Measurements from ENCODE around the gene PTPRN. TPM values are rescaled to one million over a fixed set of nuclear protein-coding genes. Genes with fewer than 3 reads are reported as not detected.

The PTPRN gene
- total and polyA plus RNA-seq, 9 of the 15 experiments (the other 6 are each of a cell fraction or from before 2014, with no cell fraction given) = 0.15 to 2.4 (median 0.43) TPM; not detected in 1

DNA sequence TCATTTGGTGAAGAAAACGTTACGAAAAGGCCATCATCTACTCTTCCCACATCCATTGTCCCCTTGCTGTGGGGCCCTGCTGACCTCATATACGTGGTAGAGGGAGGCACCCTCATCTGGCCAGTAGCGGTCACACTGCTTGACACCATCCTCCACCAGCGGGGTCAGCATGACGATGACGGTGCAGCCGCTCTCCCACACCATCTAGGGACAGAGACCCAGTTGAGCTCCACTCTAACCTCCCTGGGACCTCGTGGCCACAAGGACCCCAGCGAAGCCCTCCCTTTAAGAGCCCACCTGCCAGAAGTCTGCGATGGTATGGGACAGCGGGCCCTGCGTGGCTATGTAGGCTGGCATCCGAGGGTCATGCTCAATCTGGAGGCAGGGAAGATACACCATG is 13.1 kb downstream of the PTPRN start (continued):
- TF ChIP-seq MAFG (tag; conservative IDR thresholded peaks at IDR 0.05) = no peak

DNA sequence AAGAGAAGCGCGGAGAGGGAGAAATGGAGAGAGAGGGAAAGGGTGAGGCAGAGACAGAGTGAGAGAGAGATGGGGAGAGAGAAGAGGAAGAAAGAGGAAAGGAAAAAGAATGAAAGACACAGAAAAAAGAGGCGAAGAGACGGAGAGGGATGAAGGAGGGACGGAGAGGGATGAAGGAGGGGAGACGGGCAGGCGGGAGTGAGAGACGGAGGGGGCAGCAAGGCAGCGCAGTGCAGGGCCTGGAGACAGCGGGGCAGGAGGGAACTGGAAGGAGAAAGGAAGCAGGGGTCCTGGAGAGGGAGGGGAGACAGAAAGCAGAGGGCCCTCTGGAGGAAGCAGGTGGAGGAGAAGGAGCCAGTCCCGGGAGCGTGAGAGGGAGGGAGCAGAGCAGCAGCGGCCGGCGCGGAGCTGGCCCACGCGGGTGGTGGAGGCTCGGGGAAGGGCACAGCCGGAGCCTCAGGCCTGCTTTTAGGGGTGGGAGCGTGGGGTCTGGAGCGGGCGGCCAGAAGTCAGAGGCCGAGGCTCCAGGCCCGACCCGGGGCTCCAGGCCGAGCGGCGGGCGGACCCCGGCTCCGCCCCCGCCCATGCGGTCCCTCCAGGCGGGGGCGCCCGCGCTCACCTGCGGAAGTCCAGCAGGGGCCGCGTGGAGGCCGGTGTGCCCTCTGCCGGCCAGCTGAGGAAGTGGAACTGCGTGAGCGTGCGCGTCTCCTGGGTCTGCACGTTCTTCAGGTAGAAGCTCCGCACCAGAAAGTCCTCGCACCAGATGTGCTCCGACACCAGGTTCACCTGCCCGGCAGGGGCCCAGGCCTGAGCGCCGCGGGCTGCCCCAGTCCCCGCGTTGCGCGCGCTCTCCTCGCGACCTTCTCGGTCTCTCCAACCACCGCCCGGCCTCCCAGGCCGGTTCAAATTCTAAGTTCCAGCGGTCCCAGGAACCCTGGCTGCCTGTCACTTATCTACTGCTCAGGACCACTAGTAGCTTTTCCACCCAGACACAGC is 14.5 kb downstream of the PTPRN start:
- ATAC-seq (peak; percentile 89), DNase-seq (ENCODE audit: extremely low read depth in 1 of 4, low spot score in 3 of 4) (peak; percentile 89 to 93 (median 92)), FAIRE-seq (peak; percentile 35)
- in situ Hi-C loops (cut with MboI) = loop anchor here (5.0 kb wide), 1 partner anchor 122 kb away; the partner anchor contains the start of gene SLC23A3
- no peaks in the 10 kb centered on the region for H4K20me1 ChIP-seq (replicated peaks; ENCODE audit: control insufficient read depth, insufficient read depth, low read length)
- intact Hi-C loops (cut with micrococcal nuclease) = loop anchor here (1.0 to 5.0 kb wide), 3 partner anchors 15 to 67 kb away; partner anchors contain the start of genes ANKZF1, ATG9A and DNAJB2
- no peaks in the 10 kb centered on the region for H3K9me1 ChIP-seq (ENCODE audit: control insufficient read depth, insufficient read depth, low read length)
- H3K4me2 ChIP-seq (ENCODE audit: insufficient read depth, low read length) = peak overlapping the region; percentile 76
- H3K9me3 ChIP-seq (replicated peaks; ENCODE audit: control insufficient read depth, insufficient read depth, low read depth, low read length) = no peaks in the 10 kb centered on the region
- H3K4me3 ChIP-seq = peak overlapping the region; percentile 36
- ChIA-PET CTCF (ENCODE audit: low intra/inter-chr PET ratio) (interaction anchor here (0.6 to 4.2 kb wide), 8 partner anchors 16 to 385 kb away, joined by 3 to 28 read pairs (median 5); partner anchors contain the start of genes DNAJB2, NHEJ1 and TUBA4A), POLR2A (interaction anchor here (0.5 to 1.5 kb wide), 12 partner anchors 9 to 223 kb away, joined by 3 to 6 read pairs (median 4); partner anchors contain the start of genes CNPPD1, PTPRN, TUBA4B and ZFAND2B)
- BruUV-seq (replicated peaks) = no TSS peak
- peaks cover 22 to 57% of the 10 kb centered on the region in 2 experiments; a peak in 4 of 5 replicates for H3K4me1 ChIP-seq (replicated peaks in 1 of 2; ENCODE audit: control insufficient read depth in 2 of 2, insufficient read depth in 2 of 2, low read length in 2 of 2)
- peak overlapping the region; percentile 74 to 91 for H3K9ac ChIP-seq (ENCODE audit: insufficient read depth in 1 of 2, low read depth in 2 of 2, low read length in 2 of 2)
- peak overlapping the region; percentile 76 for H3K27ac ChIP-seq (ENCODE audit: extremely low read depth, low read depth, low read length)
- H2AFZ ChIP-seq (ENCODE audit: low read depth, low read length) = peak overlapping the region; percentile 94
- peaks cover 0 to 4% of the 10 kb centered on the region in 2 experiments; a peak in 2 of 5 replicates for H3K27me3 ChIP-seq (ENCODE audit: control insufficient read depth in 2 of 2, insufficient read depth in 2 of 2, low read length in 2 of 2)
- 8% methylated on average over 23 of the region's 67 CpGs for WGBS (ENCODE audit: insufficient coverage, low coverage, missing lambda C conversion rate)
- H3K79me2 ChIP-seq (ENCODE audit: control insufficient read depth, insufficient read depth, low read length) = no peaks in the 10 kb centered on the region
- H3K36me3 ChIP-seq (ENCODE audit: control insufficient read depth, insufficient read depth, low read length) = no peaks in the 10 kb centered on the region
- TF ChIP-seq, protein P1, sequence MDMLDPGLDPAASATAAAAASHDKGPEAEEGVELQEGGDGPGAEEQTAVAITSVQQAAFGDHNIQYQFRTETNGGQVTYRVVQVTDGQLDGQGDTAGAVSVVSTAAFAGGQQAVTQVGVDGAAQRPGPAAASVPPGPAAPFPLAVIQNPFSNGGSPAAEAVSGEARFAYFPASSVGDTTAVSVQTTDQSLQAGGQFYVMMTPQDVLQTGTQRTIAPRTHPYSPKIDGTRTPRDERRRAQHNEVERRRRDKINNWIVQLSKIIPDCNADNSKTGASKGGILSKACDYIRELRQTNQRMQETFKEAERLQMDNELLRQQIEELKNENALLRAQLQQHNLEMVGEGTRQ (CRISPR knock-in tag; IDR thresholded peaks at IDR 0.05) = no peak
- TF ChIP-seq ILK (tag; IDR thresholded peaks at IDR 0.05; ENCODE audit: borderline replicate concordance, low read depth) = no peak
- no peak for TF ChIP-seq ZNF696 (CRISPR knock-in tag; conservative IDR thresholded peaks at IDR 0.05)
- TF ChIP-seq PTBP1 (IDR thresholded peaks at IDR 0.05; ENCODE audit: low read depth, low read length) = no peak
- peak; percentile 45 for TF ChIP-seq MTA2 (IDR thresholded peaks at IDR 0.05; ENCODE audit: low read depth)
- 0 out of 2 replicates have a peak, but pooled peaks have one; percentile 75 for TF ChIP-seq MTA3 (IDR thresholded peaks at IDR 0.05; ENCODE audit: borderline replicate concordance)
- no peak for TF ChIP-seq KLF6 (CRISPR knock-in tag; IDR thresholded peaks at IDR 0.05; ENCODE audit: borderline replicate concordance)
- TF ChIP-seq HCFC1 (IDR thresholded peaks at IDR 0.05; ENCODE audit: low read depth, low read length) = peak; percentile 44; the same call in 1 of the 2 replicates
- TF ChIP-seq, protein P2, sequence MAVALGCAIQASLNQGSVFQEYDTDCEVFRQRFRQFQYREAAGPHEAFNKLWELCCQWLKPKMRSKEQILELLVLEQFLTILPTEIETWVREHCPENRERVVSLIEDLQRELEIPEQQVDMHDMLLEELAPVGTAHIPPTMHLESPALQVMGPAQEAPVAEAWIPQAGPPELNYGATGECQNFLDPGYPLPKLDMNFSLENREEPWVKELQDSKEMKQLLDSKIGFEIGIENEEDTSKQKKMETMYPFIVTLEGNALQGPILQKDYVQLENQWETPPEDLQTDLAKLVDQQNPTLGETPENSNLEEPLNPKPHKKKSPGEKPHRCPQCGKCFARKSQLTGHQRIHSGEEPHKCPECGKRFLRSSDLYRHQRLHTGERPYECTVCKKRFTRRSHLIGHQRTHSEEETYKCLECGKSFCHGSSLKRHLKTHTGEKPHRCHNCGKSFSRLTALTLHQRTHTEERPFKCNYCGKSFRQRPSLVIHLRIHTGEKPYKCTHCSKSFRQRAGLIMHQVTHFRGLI (CRISPR knock-in tag; IDR thresholded peaks at IDR 0.05) = no peak
- TF ChIP-seq, protein P3, sequence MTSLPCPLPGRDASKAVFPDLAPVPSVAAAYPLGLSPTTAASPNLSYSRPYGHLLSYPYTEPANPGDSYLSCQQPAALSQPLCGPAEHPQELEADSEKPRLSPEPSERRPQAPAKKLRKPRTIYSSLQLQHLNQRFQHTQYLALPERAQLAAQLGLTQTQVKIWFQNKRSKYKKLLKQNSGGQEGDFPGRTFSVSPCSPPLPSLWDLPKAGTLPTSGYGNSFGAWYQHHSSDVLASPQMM (CRISPR knock-in tag; IDR thresholded peaks at IDR 0.05) = no peak
